Stimulated activated naive CD8-positive, alpha-beta T cell treated with anti-CD3 and anti-CD28 coated beads, Interleukin-15, amount 100 ng/mL, for 72 hours (primary cell): ENCODE data around the gene PLXNA3.
A peak's percentile ranks its signal among the peaks of the same experiment; 100 is the strongest.

Experiments used
- ATAC-seq: fragments of 150-1000 bp; cut with Tn5 transposase; 2 replicates; pipeline ENCODE4 v1.10.0; 2021; ENCODE audit warnings: mild to moderate bottlenecking, moderate library complexity
- DNase-seq, 2 donors: peaks; one replicate each; pipeline ENCODE4 v3.0.0; 2021 to 2022
- H3K27ac Mint-ChIP-seq, 2 donors: one replicate each; pipeline ENCODE4 v1.8.0; 2022; ENCODE audit warnings: mild to moderate bottlenecking in 2 of 2, mixed read lengths in 2 of 2, moderate library complexity in 2 of 2
- H3K27me3 Mint-ChIP-seq: one replicate; pipeline ENCODE4 v1.8.0; 2022; ENCODE audit warnings: mixed read lengths
- H3K4me1 Mint-ChIP-seq: one replicate; pipeline ENCODE4 v1.8.0; 2022; ENCODE audit warnings: mild to moderate bottlenecking, mixed read lengths
- H3K4me3 Mint-ChIP-seq, 2 donors: one replicate each; pipeline ENCODE4 v1.8.0; 2022; ENCODE audit warnings: mild to moderate bottlenecking in 2 of 2, mixed read lengths in 2 of 2, moderate library complexity in 1 of 2
- H3K9me3 Mint-ChIP-seq, 2 donors: one replicate each; pipeline ENCODE4 v1.8.0; 2022; ENCODE audit warnings: mixed read lengths in 2 of 2

Gene PLXNA3

GRCh38 chrX:154478728-154479622 lies 20.9 kb downstream of the PLXNA3 start, which contains the start of gene LAGE3:
TSS of gene LAGE3 (minus strand) at chrX:154479281. CDS start at chrX:154478915, 366 bp downstream.
- Mint-ChIP-seq H3K9me3 (no peaks in the 10 kb centered on the region), H3K4me3 (peak within 1 kb of the TSS; percentile 87 to 90), H3K27ac (peak within 1 kb of the TSS; percentile 95), H3K27me3 (no peaks in the 10 kb centered on the region), H3K4me1 (peaks cover 45% of the 10 kb centered on the region)
- DNase-seq (peak; percentile 96), ATAC-seq (peak; percentile 94)

GRCh38 chrX:154481195-154481594 lies 23.1 kb downstream of the PLXNA3 start:
- ATAC-seq (no peak), DNase-seq (no peak)
- Mint-ChIP-seq H3K27ac (no peak overlapping the region), H3K4me3 (no peak overlapping the region), H3K4me1 (peaks cover 52% of the 10 kb centered on the region), H3K27me3 (no peaks in the 10 kb centered on the region), H3K9me3 (no peaks in the 10 kb centered on the region)

DNA sequence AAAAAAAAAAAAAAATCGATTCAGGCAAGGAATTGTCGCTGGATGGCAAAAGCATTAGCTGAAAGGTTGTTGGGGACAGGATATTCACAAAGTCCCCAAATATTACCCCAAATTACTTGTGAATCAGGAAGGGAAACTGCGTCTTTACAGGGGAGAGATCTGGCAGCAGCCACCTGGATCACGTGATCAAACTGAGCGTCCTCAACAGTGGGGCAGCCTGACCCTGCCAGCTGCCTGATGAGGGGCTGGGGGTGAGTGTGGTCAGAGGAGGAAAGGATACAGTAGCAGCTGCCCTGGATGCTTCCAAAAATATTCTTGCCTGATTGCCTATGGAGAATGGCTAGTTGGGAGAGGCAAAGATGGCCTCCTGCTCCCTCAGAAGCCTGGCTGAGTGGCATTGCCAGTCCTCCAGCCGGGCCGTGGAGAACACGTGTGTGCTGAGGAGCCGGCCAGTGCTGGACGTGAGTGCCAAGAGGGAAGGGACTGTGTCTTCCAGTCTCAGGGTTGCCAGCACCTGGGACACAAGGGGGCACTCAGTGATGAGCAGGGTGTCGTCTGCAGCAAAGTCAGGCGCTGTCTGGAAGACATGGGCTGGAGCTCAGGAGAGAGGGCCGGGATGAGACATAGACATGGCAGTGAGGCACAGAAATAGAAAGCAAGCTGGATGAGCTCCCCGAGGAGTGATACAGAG lies 24.0 kb downstream of the PLXNA3 start:
- no peak overlapping the region for H3K4me3 Mint-ChIP-seq

GRCh38 chrX:154482786-154483185 lies 24.7 kb downstream of the PLXNA3 start:
- Mint-ChIP-seq H3K9me3 (no peaks in the 10 kb centered on the region), H3K4me1 (peaks cover 50% of the 10 kb centered on the region), H3K27me3 (no peaks in the 10 kb centered on the region), H3K27ac (no peak overlapping the region), H3K4me3 (no peak overlapping the region)
- DNase-seq (no peak), ATAC-seq (no peak)

More for the DNA sequence above, 24.0 kb downstream of the PLXNA3 start:
- no peak for ATAC-seq
- no peak for DNase-seq
- Mint-ChIP-seq H3K27me3 (no peaks in the 10 kb centered on the region), H3K27ac (no peak overlapping the region), H3K9me3 (no peaks in the 10 kb centered on the region), H3K4me1 (peaks cover 48% of the 10 kb centered on the region)

GRCh38 chrX:154483325-154483724 lies 25.2 kb downstream of the PLXNA3 start:
- Mint-ChIP-seq H3K4me1 (peaks cover 52% of the 10 kb centered on the region), H3K27me3 (no peaks in the 10 kb centered on the region), H3K9me3 (no peaks in the 10 kb centered on the region), H3K27ac (peak overlapping the region in 1 of 2 donors; percentile 96), H3K4me3 (peak overlapping the region in 1 of 2 donors; percentile 29)
- ATAC-seq (no peak), DNase-seq (no peak)

DNA sequence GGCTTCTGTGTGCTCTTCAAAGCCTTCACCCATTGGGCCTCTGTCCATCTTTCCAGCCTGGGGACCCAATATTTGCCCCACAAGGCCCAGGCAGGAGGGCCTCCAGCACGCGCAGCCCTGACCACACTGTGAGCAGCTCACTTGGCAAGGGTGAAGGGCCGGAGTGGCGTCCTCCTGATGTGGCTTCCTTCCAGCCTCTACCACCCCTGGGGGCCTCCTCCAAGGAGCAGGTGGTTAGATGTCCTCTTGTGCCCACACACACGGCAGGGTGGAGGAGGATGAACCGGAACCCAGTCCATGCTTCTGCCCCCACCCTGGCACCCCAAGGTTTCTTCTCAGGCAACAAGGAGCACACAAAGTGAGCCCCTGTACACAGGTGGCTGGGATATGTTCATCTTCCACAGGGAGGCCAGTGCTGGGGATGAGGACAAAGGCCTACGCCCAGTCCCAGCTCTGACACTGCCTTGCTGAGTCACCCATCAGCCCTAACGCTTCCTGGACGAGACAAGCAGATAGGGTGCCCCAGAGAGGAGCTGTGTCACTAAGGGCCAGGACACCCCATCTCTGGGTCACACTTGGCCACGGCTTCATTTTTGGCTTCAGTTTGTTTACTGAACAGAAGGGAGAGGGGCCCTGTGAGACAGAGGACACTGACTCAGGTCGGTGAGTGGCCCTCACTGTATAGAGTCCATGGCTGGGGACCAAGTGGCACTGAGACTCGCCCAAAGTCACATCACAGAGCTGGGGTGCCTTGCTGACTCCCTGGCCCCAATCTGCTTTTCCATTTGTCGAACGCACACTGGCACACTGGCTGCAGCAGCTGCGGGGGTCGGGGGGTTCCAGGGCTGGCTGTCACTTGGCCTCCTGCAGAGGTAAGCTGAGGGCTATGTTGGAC lies 26.4 kb downstream of the PLXNA3 start:
- H3K27me3 Mint-ChIP-seq: no peaks in the 10 kb centered on the region
- DNase-seq (no peak), ATAC-seq (no peak)
- H3K4me1 Mint-ChIP-seq: peaks cover 59% of the 10 kb centered on the region
- H3K9me3 Mint-ChIP-seq: no peaks in the 10 kb centered on the region
- H3K27ac Mint-ChIP-seq: no peak overlapping the region
- H3K4me3 Mint-ChIP-seq: peak overlapping the region; percentile 71 to 77

GRCh38 chrX:154485150-154486051 lies 27.3 kb downstream of the PLXNA3 start:
- no peak for DNase-seq
- H3K27me3 Mint-ChIP-seq: no peaks in the 10 kb centered on the region
- no peak overlapping the region for H3K27ac Mint-ChIP-seq
- H3K4me3 Mint-ChIP-seq: peak overlapping the region; percentile 71 to 77
- no peaks in the 10 kb centered on the region for H3K9me3 Mint-ChIP-seq
- H3K4me1 Mint-ChIP-seq: peaks cover 59% of the 10 kb centered on the region
- ATAC-seq: no peak

- peaks cover 60% of the 10 kb centered on the region for H3K4me1 Mint-ChIP-seq
- ATAC-seq (peak; percentile 4), DNase-seq (peak; percentile 19 to 37)
- no peak overlapping the region for H3K27ac Mint-ChIP-seq
- peak overlapping the region; percentile 71 to 77 for H3K4me3 Mint-ChIP-seq
- H3K9me3 Mint-ChIP-seq: no peaks in the 10 kb centered on the region
- no peaks in the 10 kb centered on the region for H3K27me3 Mint-ChIP-seq
Measured at GRCh38 chrX:154486052-154486395, 27.9 kb downstream of the PLXNA3 start.

DNA sequence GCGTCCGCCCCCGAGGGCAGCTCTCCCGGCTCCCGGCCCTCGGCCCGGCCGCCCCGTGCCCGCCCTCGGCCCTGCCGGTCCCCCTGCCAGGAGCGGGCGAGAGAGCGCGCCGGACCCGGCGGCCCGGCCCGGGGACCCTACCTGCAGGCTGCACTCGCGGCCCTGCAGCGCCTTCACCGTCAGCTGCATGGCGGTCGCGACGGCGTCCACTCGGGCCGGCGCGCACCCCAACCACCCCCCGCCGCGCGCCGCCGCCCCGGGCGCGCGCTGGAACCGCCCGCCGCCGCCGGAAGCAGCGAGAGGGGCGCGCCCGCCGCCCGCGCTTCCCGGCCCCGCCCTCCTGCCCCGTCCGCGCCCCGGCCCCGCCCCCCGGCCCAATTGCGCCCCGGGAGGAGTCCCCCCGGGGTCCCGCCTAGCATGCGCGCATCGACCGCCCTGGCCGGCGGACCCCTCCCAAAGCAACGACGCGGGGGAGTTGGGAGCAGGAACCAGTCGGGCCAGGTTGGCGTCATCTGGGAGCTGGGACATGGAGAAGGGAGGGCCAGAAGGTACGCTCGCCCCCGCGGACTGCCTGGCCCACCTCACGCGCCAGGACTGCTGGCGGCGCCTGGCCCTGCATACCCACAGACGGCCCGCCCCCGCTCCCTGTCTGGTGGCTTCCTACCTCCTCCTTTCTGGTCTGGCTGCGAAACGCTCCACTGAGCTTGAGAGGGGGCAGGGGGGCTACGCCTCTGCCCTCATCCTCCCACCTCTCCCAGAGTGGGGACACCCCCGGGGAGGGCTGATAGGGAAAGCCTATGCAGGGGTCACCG lies 28.5 kb downstream of the PLXNA3 start, which contains the start of gene UBL4A:
Gene UBL4A (minus strand): TSS at position 220 of the 812 bp plus-strand sequence. CDS start 31 bp downstream, at position 189.
- Mint-ChIP-seq H3K4me3 (peak within 1 kb of the TSS; percentile 73 to 85), H3K27me3 (no peaks in the 10 kb centered on the region), H3K4me1 (peaks cover 65% of the 10 kb centered on the region), H3K27ac (peak within 1 kb of the TSS in 1 of 2 donors; percentile 82), H3K9me3 (no peaks in the 10 kb centered on the region)
- ATAC-seq (peak; percentile 39), DNase-seq (peak; percentile 50 to 54)

- H3K9me3 Mint-ChIP-seq: no peaks in the 10 kb centered on the region
- peak overlapping the region in 1 of 2 donors; percentile 78 for H3K27ac Mint-ChIP-seq
- DNase-seq: no peak
- H3K4me3 Mint-ChIP-seq: peak overlapping the region; percentile 44 to 46
- H3K27me3 Mint-ChIP-seq: no peaks in the 10 kb centered on the region
- no peak for ATAC-seq
- peaks cover 62% of the 10 kb centered on the region for H3K4me1 Mint-ChIP-seq
Measured at GRCh38 chrX:154487518-154488290, 29.6 kb downstream of the PLXNA3 start.

DNA sequence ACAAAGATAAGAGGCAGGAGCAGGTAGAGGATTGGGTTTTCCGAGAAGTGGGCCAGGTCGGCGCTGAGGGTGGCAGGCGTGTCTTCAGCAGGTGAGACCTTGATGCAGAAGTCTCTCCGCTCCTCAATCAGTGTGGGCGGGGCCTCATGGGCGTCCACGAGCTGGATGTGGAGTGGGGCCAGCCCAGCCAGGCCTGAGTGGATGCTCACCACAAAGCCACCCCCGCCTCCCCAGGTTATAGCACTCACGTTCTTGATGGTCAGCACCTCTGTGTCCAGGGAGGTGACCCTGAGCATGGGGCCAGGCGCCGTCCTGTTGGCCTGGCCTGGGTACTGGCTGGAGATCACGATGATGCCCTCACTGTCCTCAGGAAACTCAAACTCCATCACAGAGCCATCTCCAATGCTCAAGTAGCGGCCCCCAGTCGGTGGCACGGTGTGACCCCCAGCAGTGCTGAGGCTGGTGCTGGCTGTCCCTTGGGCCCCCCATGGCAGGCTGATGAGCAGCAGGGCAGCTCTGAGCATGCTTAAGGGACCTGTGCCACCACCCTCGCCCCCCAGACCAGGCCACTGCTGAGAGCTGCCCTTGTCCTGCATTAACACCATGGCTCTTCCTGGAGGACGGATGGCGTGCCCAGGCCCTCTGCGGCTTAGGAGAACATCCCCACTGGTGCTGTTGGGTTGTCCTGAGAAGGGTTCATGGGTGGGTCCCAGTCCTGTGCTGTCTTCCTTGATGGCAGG lies 30.4 kb downstream of the PLXNA3 start:
- ATAC-seq (no peak), DNase-seq (no peak)
- Mint-ChIP-seq H3K4me1 (peaks cover 54% of the 10 kb centered on the region), H3K9me3 (no peaks in the 10 kb centered on the region), H3K4me3 (peak overlapping the region; percentile 44 to 95), H3K27ac (peak overlapping the region in 1 of 2 donors; percentile 78), H3K27me3 (no peaks in the 10 kb centered on the region)

DNA sequence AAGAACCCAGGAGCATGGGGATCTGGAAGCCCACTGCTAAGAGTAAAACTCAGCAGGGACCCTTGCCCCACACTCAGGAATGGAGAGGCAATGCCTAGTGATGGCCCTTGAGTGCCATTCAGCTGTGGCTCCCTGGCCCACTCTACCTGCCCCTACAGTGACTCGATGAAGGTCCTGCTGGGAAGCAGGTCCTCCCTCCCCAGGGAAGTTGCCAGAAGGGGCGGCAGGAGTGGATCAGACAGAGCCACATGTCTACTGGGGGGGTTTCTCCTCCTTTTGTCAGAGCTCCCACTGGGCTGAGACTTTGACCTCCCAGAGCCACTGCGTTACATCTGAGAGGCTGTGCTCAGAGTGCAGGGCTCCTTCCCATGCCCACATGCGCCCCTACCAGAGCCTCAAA lies 31.1 kb downstream of the PLXNA3 start:
- peaks cover 47% of the 10 kb centered on the region for H3K4me1 Mint-ChIP-seq
- H3K4me3 Mint-ChIP-seq: peak overlapping the region; percentile 91 to 95
- H3K27me3 Mint-ChIP-seq: no peaks in the 10 kb centered on the region
- H3K9me3 Mint-ChIP-seq: no peaks in the 10 kb centered on the region
- DNase-seq (no peak), ATAC-seq (no peak)
- peak overlapping the region in 1 of 2 donors; percentile 42 for H3K27ac Mint-ChIP-seq
